HCT116 (cell line): Measurements from ENCODE around the gene CCDC80. TPM values are rescaled to one million over a fixed set of nuclear protein-coding genes. Genes with fewer than 3 reads are reported as not detected.
A peak's percentile ranks its signal among the peaks of the same experiment; 100 is the strongest.

Experiments used
- ATAC-seq: fragments of 200-7000 bp; cut with Tn5 transposase; 2 replicates; pipeline ENCODE4 v1.9.1; 2020; ENCODE audit warnings: mild to moderate bottlenecking, moderate library complexity
- BruUV-seq: library from RNA; stranded (reverse); fragments of 400-500 nt; replicated peaks from 2 replicates; lab custom pipeline; 2021; lab: Mats Ljungman, UMichigan
- CTCF ChIA-PET: fragments of 300-600 bp; sonication (Branson Sonifier 250); formaldehyde crosslinking; loops from one replicate; lab custom pipeline; 2021; ENCODE audit warnings: antibody characterized with exemption; lab: Charles Lee
- POLR2A ChIA-PET: fragments of 300-600, 350-600 bp; sonication (Branson Sonifier 250); formaldehyde crosslinking; loops from one replicate; lab custom pipeline; 2021; ENCODE audit warnings: antibody characterized with exemption; lab: Charles Lee
- RAD21 ChIA-PET, 2 experiments: fragments of 300-600 bp; sonication (Branson Sonifier 250); formaldehyde crosslinking; loops; one replicate each; lab custom pipeline; 2023; ENCODE audit warnings: low total read pairs in 2 of 2; ENCODE audit not compliant: uncharacterized antibody in 2 of 2, unreplicated experiment in 2 of 2, low non-redundant PET in 1 of 2; lab: Charles Lee
- DNase-seq: peaks from one replicate; pipeline ENCODE4 v3.0.0-alpha.2; 2010; ENCODE audit warnings: low read depth, low spot score
- H2AFZ ChIP-seq: fragments of 200-600 bp; shearing (Covaris generic), sonication (generic); 2 replicates; pipeline ENCODE4 v1.6.1; 2017; ENCODE audit warnings: low read depth, mixed run types, mixed read lengths, antibody characterized with exemption, low read length; ENCODE audit not compliant: poor library complexity, severe bottlenecking
- H3K27ac ChIP-seq: 2 replicates; pipeline ENCODE4 v1.5.1; 2012; ENCODE audit warnings: low read depth, low read length
- H3K27me3 ChIP-seq: fragments of 200-600 bp; sonication (generic); 2 replicates; pipeline ENCODE4 v1.6.1; 2016; ENCODE audit warnings: mixed run types, low read length, mixed read lengths; ENCODE audit not compliant: insufficient read depth
- H3K36me3 ChIP-seq, 2 experiments: fragments of 200-500 bp in 1 of 2; fragments of 200-600 bp in 1 of 2; sonication (Bioruptor generic) in 1 of 2; sonication (generic) in 1 of 2; 2 replicates each; pipeline versions ENCODE4 v1.5.1 to v1.6.1; 2014 to 2016; ENCODE audit warnings: low read length in 2 of 2, inconsistent platforms in 1 of 2, mixed read lengths in 1 of 2, mixed run types in 1 of 2; ENCODE audit not compliant: insufficient read depth in 2 of 2, control insufficient read depth in 1 of 2
- H3K4me1 ChIP-seq, 2 experiments: fragments of 200-600 bp in 1 of 2; sonication (generic) in 1 of 2; 2 replicates each; pipeline versions ENCODE4 v1.5.1 to v1.6.1; 2012 to 2017; ENCODE audit warnings: low read length in 2 of 2, inconsistent platforms in 1 of 2, mild to moderate bottlenecking in 1 of 2, mixed read lengths in 1 of 2, mixed run types in 1 of 2, moderate library complexity in 1 of 2; ENCODE audit not compliant: insufficient read depth in 2 of 2, control insufficient read depth in 1 of 2
- H3K4me2 ChIP-seq: fragments of 200-600 bp; sonication (generic); 2 replicates; pipeline ENCODE4 v1.6.1; 2017; ENCODE audit warnings: mixed run types, low read length, mixed read lengths
- H3K4me3 ChIP-seq, 2 experiments: fragments of 200-600 bp in 1 of 2; sonication (generic) in 1 of 2; replicated peaks in 1 of 2; 2 replicates each; pipeline ENCODE4 v1.5.1; 2011 to 2016; ENCODE audit warnings: low read length in 2 of 2, control low read depth in 1 of 2, low read depth in 1 of 2, mild to moderate bottlenecking in 1 of 2, mixed read lengths in 1 of 2, mixed run types in 1 of 2
- H3K79me2 ChIP-seq: fragments of 200-600 bp; sonication (generic); 2 replicates; pipeline ENCODE4 v1.6.1; 2017; ENCODE audit warnings: mild to moderate bottlenecking, mixed run types, low read length, moderate library complexity, mixed read lengths; ENCODE audit not compliant: insufficient read depth
- H3K9ac ChIP-seq: fragments of 200-600 bp; sonication (generic); 2 replicates; pipeline ENCODE4 v1.6.1; 2016; ENCODE audit warnings: low read length, mixed read lengths
- H3K9me2 ChIP-seq: fragments of 200-600 bp; sonication (generic), shearing (Covaris generic); 2 replicates; pipeline ENCODE4 v1.6.1; 2017; ENCODE audit warnings: mixed run types, mild to moderate bottlenecking, moderate library complexity; ENCODE audit not compliant: insufficient read depth
- H3K9me3 ChIP-seq, 2 experiments: fragments of 200-500 bp in 1 of 2; fragments of 200-600 bp in 1 of 2; sonication (Bioruptor generic) in 1 of 2; sonication (generic) in 1 of 2; 2 replicates each; pipeline ENCODE4 v1.6.1; 2014 to 2017; ENCODE audit warnings: low read length in 2 of 2, mixed read lengths in 2 of 2, inconsistent platforms in 1 of 2, low read depth in 1 of 2, mild to moderate bottlenecking in 1 of 2, mixed run types in 1 of 2, moderate library complexity in 1 of 2; ENCODE audit not compliant: control insufficient read depth in 1 of 2, insufficient read depth in 1 of 2
- H4K20me1 ChIP-seq: fragments of 200-600 bp; sonication (generic), shearing (Covaris generic); 2 replicates; pipeline ENCODE4 v1.6.1; 2017; ENCODE audit warnings: mixed run types, mild to moderate bottlenecking, moderate library complexity; ENCODE audit not compliant: insufficient read depth
- CTCF ChIP-seq, 3 experiments: fragments of 200-600 bp in 1 of 3; sonication (generic) in 1 of 3; IDR thresholded peaks in 2 of 3; conservative IDR thresholded peaks in 1 of 3; 2 replicates each; pipeline ENCODE4 v1.5.1; 2012 to 2017; ENCODE audit warnings: low read depth in 2 of 3, low read length in 2 of 3, antibody characterized with exemption in 1 of 3, borderline replicate concordance in 1 of 3, control low read depth in 1 of 3, mild to moderate bottlenecking in 1 of 3, mixed read lengths in 1 of 3, mixed run types in 1 of 3, moderate library complexity in 1 of 3; ENCODE audit not compliant: insufficient read depth in 1 of 3
- ELF1 ChIP-seq: IDR thresholded peaks from 2 replicates; pipeline ENCODE4 v1.6.1; 2012; ENCODE audit warnings: low read depth, borderline replicate concordance
- EZH2phosphoT487 ChIP-seq: fragments of 200-600 bp; IDR thresholded peaks from 2 replicates; pipeline ENCODE4 v1.6.1; 2018; ENCODE audit warnings: antibody characterized with exemption, borderline replicate concordance
- FOSL1 ChIP-seq: IDR thresholded peaks from 2 replicates; pipeline ENCODE4 v1.6.1; 2012; ENCODE audit warnings: low read depth
- POLR2A ChIP-seq: IDR thresholded peaks from 2 replicates; pipeline ENCODE4 v1.7.0; 2011; ENCODE audit warnings: borderline replicate concordance; ENCODE audit not compliant: insufficient read depth, insufficient read length; ENCODE audit errors: extremely low read depth
- POLR2AphosphoS5 ChIP-seq: IDR thresholded peaks from 2 replicates; pipeline ENCODE4 v1.6.1; 2011; ENCODE audit warnings: mild to moderate bottlenecking, low read depth, low read length, moderate library complexity
- SIN3A ChIP-seq: IDR thresholded peaks from 2 replicates; pipeline ENCODE4 v1.6.1; 2012; ENCODE audit warnings: low read depth
- SRF ChIP-seq: IDR thresholded peaks from 2 replicates; pipeline ENCODE4 v1.6.1; 2012; ENCODE audit warnings: low read depth
- ZBTB33 ChIP-seq: IDR thresholded peaks from 2 replicates; pipeline ENCODE4 v1.6.1; 2011; ENCODE audit warnings: mild to moderate bottlenecking, low read length, moderate library complexity; ENCODE audit not compliant: insufficient replicate concordance; ENCODE audit errors: extremely low read depth
- ZFX ChIP-seq: fragments of 450-650 bp; IDR thresholded peaks from 2 replicates; pipeline ENCODE4 v1.6.1; 2017
- ZNF274 ChIP-seq: fragments of 200-500 bp; sonication (Bioruptor generic); IDR thresholded peaks from 2 replicates; pipeline ENCODE4 v1.6.1; 2014; ENCODE audit warnings: mild to moderate bottlenecking, low read depth, low read length, inconsistent platforms
- intact Hi-C: fragments of 100-400 bp; cut with micrococcal nuclease; formaldehyde crosslinking; loops from 2 replicates; pipeline ENCODE4 v1.10.0; 2022
- total RNA-seq: library from RNA; stranded (reverse); gene quantifications from one replicate; pipeline ENCODE4 v1.2.1, GENCODE V29; 2021; ENCODE audit not compliant: unreplicated experiment

Gene CCDC80
- total RNA-seq, 1 experiment from 2014 or later, result 1.7 TPM

- TF ChIP-seq ZBTB33 (no peak), FOSL1 (no peak), ZFX (no peak), POLR2AphosphoS5 (no peak), ELF1 (no peak), CTCF (IDR thresholded peaks at IDR 0.05 in 2 of 3, conservative IDR thresholded peaks at IDR 0.05 in 1 of 3; ENCODE audit: borderline replicate concordance in 1 of 3, insufficient read depth in 1 of 3, low read depth in 2 of 3, low read length in 2 of 3) (no peak), ZNF274 (no peak)
Observed at GRCh38 chr3:112654492-112654891, 13.5 kb upstream of the CCDC80 start (continued).

GRCh38 chr3:112653881-112654300, 12.9 kb upstream of the CCDC80 start:
- ChIA-PET CTCF (interaction anchor here (1.4 to 1.9 kb wide), 4 partner anchors 11 to 325 kb away, joined by 3 to 9 read pairs (median 6); no protein-coding TSS in a partner anchor), RAD21 (interaction anchor here in 1 of 2 experiments (1.8 kb wide), 1 partner anchor 81 kb away, joined by 4 read pairs; no protein-coding TSS in a partner anchor), POLR2A (interaction anchor here (1.2 kb wide), 1 partner anchor 12 kb away, joined by 3 read pairs; no protein-coding TSS in a partner anchor)
- Histone ChIP-seq H3K4me1 (peaks cover 0 to 22% of the 10 kb centered on the region in 2 experiments; a peak in 2 of 4 replicates), H2AFZ (peak overlapping the region; percentile 66), H3K4me2 (peak overlapping the region; percentile 37), H3K9ac (no peak overlapping the region), H3K36me3 (no peaks in the 10 kb centered on the region), H4K20me1 (no peaks in the 10 kb centered on the region), H3K9me2 (no peaks in the 10 kb centered on the region), H3K27ac (no peak overlapping the region), H3K79me2 (no peaks in the 10 kb centered on the region), H3K27me3 (no peaks in the 10 kb centered on the region), H3K9me3 (no peaks in the 10 kb centered on the region), H3K4me3 (no peak overlapping the region)
- ATAC-seq (peak; percentile 27; the same call in 1 of the 2 replicates), DNase-seq (no peak)
- no peak for TF ChIP-seq EZH2phosphoT487
- no peak for TF ChIP-seq POLR2A
- no peak for TF ChIP-seq SRF
- no peak for TF ChIP-seq SIN3A
- BruUV-seq, result no TSS peak
- intact Hi-C loops, result no loop called here
